NCI-H82 treated with DMSO at 0.1 percent for 48 hours (cell line): ENCODE data around the gene EXOC6.

Source experiments
- DNase-seq: peaks from one replicate; lab custom pipeline; 2025; ENCODE audit not compliant: unreplicated experiment; lab: John Stamatoyannopoulos, UW

The EXOC6 gene

GRCh38 chr10:93106631-93107072 is 258.3 kb downstream of the EXOC6 start:
- no peak for DNase-seq
